ENCODE measurements around the gene THBS3. TPM values are rescaled to one million over a fixed set of nuclear protein-coding genes. Genes with fewer than 3 reads are reported as not detected.

Gene THBS3
- total and polyA plus RNA-seq, 9 of the 15 experiments (the other 6 are each of a cell fraction or from before 2014, with no cell fraction given): 0.59 to 8.3 (median 3.2) TPM

DNA sequence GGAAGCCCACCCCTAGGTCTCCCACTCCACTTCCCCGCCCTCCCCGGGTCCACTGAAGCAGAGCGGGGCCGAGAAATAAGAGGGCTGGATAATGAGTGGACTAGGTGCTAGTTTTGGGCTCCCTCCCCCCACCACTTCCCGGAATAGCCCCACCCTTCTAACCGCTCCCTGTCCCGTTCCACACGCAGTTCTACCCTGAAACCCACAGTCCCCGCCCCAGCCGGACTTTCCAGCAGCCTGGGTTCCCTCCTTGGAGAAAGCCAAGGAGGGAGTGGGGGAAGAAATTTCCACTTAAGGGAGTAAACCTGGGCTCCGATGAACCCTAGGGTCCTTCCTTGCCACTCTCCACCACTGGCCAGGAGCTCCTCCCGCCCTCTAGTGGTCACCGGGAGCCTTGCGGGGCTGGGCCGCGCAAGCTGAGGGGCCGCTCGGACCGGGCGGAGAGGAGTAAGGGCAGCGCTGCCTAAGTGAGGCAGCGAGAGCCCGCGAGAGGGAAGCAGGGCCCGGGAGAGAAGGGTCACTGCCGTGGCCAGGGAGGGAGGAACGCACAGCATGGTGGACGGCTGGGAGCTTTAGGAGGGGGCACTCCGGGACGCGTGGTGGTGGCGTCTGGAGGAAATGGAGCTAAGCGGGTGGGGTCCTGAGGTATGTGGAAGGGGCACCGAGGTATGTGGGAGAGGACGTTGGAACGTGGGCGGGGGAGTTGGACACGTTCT lies 14.3 kb downstream of the THBS3 start:
- no peaks in the 10 kb centered on the region for H3K27me3 ChIP-seq (ENCODE audit: control insufficient read depth in 2 of 2, insufficient read depth in 2 of 2, low read length in 2 of 2)
- ChIA-PET POLR2A (interaction anchor here (0.6 to 2.0 kb wide), 15 partner anchors 9 to 321 kb away, joined by 3 to 12 read pairs (median 3); partner anchors contain the start of genes KRTCAP2 and MTX1), CTCF (ENCODE audit: low intra/inter-chr PET ratio) (interaction anchor here (0.8 to 1.1 kb wide), 3 partner anchors 17 to 21 kb away, joined by 3 read pairs; partner anchors contain the start of gene KRTCAP2)
- FAIRE-seq: peak; percentile 97
- H3K9me3 ChIP-seq (replicated peaks; ENCODE audit: control insufficient read depth, insufficient read depth, low read depth, low read length): no peaks in the 10 kb centered on the region
- H3K4me1 ChIP-seq (replicated peaks in 1 of 2; ENCODE audit: control insufficient read depth in 2 of 2, insufficient read depth in 2 of 2, low read length in 2 of 2): peaks cover 19 to 48% of the 10 kb centered on the region in 2 experiments
- no peaks in the 10 kb centered on the region for H3K9me1 ChIP-seq (ENCODE audit: control insufficient read depth, insufficient read depth, low read length)
- 0% methylated on average over 26 of the region's 38 CpGs for WGBS (ENCODE audit: insufficient coverage, low coverage, missing lambda C conversion rate)
- no peaks in the 10 kb centered on the region for H4K20me1 ChIP-seq (replicated peaks; ENCODE audit: control insufficient read depth, insufficient read depth, low read length)
- intact Hi-C loops (cut with micrococcal nuclease): loop anchor here (1.0 kb wide), 2 partner anchors 17 to 34 kb away; no protein-coding TSS in a partner anchor
- in situ Hi-C loops (cut with MboI): no loop called here
- H3K4me3 ChIP-seq: peak overlapping the region; percentile 69
- H3K9ac ChIP-seq (ENCODE audit: insufficient read depth in 1 of 2, low read depth in 2 of 2, low read length in 2 of 2): peak overlapping the region; percentile 98 to 99
- ATAC-seq: peak; percentile 93
- H3K27ac ChIP-seq (ENCODE audit: extremely low read depth, low read depth, low read length): peak overlapping the region; percentile 100
- peak overlapping the region; percentile 97 for H2AFZ ChIP-seq (ENCODE audit: low read depth, low read length)
- peak overlapping the region; percentile 97 for H3K4me2 ChIP-seq (ENCODE audit: insufficient read depth, low read length)
- H3K79me2 ChIP-seq (ENCODE audit: control insufficient read depth, insufficient read depth, low read length): peaks cover 30% of the 10 kb centered on the region
- no TSS peak for BruUV-seq (replicated peaks)
- DNase-seq (ENCODE audit: extremely low read depth in 1 of 4, low spot score in 3 of 4): peak; percentile 86 to 94 (median 89)
- peaks cover 29% of the 10 kb centered on the region; the same call in 2 of the 3 replicates for H3K36me3 ChIP-seq (ENCODE audit: control insufficient read depth, insufficient read depth, low read length)
- TF ChIP-seq PHTF2 (CRISPR knock-in tag; IDR thresholded peaks at IDR 0.05) (no peak), ZBTB11 (CRISPR knock-in tag; IDR thresholded peaks at IDR 0.05) (peak in 1 of 3 experiments; percentile 67; a peak in 2 of 6 replicates), POLR2G (IDR thresholded peaks at IDR 0.05; ENCODE audit: low read depth, low read length) (peak; percentile 97), ZC3H4 (CRISPR knock-in tag; IDR thresholded peaks at IDR 0.05; ENCODE audit: borderline replicate concordance) (peak; percentile 93; the same call in 1 of the 2 replicates), MYNN (IDR thresholded peaks at IDR 0.05) (peak; percentile 80), MYNN (CRISPR knock-in tag; IDR thresholded peaks at IDR 0.05) (no peak), ZNF707 (CRISPR knock-in tag; conservative IDR thresholded peaks at IDR 0.05) (no peak), SNRNP70 (optimal IDR thresholded peaks at IDR 0.05; ENCODE audit: low read depth, low read length) (no peak), ATF4 (CRISPR knock-in tag; IDR thresholded peaks at IDR 0.05) (no peak), KAT7 (CRISPR knock-in tag; IDR thresholded peaks at IDR 0.05; ENCODE audit: borderline replicate concordance) (peak; percentile 89; the same call in 1 of the 2 replicates), SMARCA5 (IDR thresholded peaks at IDR 0.05) (0 out of 2 replicates have a peak, but pooled peaks have one; percentile 9), NBN (IDR thresholded peaks at IDR 0.05; ENCODE audit: low read depth) (peak; percentile 85), ZNF431 (CRISPR knock-in tag; IDR thresholded peaks at IDR 0.05) (0 out of 2 replicates have a peak, but pooled peaks have one; percentile 9), NCOR1 (IDR thresholded peaks at IDR 0.05) (peak; percentile 52; the same call in 1 of the 2 replicates), CBFA2T3 (IDR thresholded peaks at IDR 0.05) (peak; percentile 23)
- TF ChIP-seq, protein P1, sequence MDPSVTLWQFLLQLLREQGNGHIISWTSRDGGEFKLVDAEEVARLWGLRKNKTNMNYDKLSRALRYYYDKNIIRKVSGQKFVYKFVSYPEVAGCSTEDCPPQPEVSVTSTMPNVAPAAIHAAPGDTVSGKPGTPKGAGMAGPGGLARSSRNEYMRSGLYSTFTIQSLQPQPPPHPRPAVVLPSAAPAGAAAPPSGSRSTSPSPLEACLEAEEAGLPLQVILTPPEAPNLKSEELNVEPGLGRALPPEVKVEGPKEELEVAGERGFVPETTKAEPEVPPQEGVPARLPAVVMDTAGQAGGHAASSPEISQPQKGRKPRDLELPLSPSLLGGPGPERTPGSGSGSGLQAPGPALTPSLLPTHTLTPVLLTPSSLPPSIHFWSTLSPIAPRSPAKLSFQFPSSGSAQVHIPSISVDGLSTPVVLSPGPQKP (CRISPR knock-in tag; IDR thresholded peaks at IDR 0.05): no peak
